GM12873 (cell line): ENCODE results near the gene VAT1.

ENCODE experiments used
- TF ChIP-seq, protein P1 (sequence below): IDR thresholded peaks from 2 replicates; pipeline ENCODE4 v1.5.1; 2012; ENCODE audit warnings: low read depth, mild to moderate bottlenecking, moderate library complexity, low read length, control low read depth; ENCODE audit not compliant: insufficient read depth; ENCODE audit errors: missing control alignments

VAT1 gene

DNA sequence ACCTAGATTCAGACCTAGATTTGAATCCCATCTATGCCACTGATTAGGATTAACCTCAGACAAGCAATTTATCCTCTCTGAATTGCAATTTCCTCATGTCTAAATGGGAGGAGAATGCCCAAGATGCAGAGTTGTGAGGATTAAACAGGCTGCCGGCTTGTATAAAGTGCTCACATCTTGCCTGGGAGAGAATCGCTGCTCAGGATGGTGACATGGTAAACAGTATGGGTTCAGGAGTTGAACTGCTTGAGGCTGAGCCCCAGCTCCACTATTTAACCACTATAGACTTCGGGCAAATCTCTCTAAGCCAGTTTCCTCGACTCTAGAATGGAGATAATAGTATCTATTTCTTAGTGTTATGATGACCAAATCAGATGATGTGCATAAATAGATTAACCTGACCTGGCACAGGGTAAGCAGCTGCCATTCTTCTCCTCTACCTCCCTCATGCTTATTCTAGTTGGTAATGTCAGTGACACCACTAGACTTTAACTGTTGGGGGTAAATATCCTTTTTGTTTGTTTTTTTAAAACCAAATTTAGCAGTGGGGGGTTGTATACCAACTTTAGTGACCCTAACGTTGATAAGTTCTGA lies 24.7 kb downstream of the VAT1 start:
- TF ChIP-seq, protein P1, sequence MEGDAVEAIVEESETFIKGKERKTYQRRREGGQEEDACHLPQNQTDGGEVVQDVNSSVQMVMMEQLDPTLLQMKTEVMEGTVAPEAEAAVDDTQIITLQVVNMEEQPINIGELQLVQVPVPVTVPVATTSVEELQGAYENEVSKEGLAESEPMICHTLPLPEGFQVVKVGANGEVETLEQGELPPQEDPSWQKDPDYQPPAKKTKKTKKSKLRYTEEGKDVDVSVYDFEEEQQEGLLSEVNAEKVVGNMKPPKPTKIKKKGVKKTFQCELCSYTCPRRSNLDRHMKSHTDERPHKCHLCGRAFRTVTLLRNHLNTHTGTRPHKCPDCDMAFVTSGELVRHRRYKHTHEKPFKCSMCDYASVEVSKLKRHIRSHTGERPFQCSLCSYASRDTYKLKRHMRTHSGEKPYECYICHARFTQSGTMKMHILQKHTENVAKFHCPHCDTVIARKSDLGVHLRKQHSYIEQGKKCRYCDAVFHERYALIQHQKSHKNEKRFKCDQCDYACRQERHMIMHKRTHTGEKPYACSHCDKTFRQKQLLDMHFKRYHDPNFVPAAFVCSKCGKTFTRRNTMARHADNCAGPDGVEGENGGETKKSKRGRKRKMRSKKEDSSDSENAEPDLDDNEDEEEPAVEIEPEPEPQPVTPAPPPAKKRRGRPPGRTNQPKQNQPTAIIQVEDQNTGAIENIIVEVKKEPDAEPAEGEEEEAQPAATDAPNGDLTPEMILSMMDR: no peak

- TF ChIP-seq, protein P1: no peak
Observed at GRCh38 chr17:42992872-42993271, 29.3 kb downstream of the VAT1 start.

DNA sequence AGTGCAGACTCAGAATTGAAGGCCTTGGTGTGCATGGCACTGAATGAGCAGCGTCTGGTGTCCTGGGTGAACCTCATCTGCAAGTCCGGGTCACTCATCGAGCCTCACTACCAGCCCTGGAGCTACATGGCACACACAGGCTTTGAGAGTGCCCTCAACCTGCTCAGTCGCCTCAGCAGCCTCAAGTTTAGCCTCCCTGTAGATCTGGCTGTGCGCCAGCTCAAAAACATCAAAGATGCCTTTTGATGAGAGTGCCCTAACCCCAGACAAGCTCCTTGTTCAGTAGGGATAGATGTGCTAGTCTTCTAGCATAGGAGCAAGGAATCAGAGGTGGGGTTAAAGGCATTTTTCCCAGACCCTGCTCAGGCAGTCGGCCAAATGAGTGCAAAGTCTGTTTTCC lies 30.7 kb downstream of the VAT1 start:
- TF ChIP-seq, protein P1: no peak

DNA sequence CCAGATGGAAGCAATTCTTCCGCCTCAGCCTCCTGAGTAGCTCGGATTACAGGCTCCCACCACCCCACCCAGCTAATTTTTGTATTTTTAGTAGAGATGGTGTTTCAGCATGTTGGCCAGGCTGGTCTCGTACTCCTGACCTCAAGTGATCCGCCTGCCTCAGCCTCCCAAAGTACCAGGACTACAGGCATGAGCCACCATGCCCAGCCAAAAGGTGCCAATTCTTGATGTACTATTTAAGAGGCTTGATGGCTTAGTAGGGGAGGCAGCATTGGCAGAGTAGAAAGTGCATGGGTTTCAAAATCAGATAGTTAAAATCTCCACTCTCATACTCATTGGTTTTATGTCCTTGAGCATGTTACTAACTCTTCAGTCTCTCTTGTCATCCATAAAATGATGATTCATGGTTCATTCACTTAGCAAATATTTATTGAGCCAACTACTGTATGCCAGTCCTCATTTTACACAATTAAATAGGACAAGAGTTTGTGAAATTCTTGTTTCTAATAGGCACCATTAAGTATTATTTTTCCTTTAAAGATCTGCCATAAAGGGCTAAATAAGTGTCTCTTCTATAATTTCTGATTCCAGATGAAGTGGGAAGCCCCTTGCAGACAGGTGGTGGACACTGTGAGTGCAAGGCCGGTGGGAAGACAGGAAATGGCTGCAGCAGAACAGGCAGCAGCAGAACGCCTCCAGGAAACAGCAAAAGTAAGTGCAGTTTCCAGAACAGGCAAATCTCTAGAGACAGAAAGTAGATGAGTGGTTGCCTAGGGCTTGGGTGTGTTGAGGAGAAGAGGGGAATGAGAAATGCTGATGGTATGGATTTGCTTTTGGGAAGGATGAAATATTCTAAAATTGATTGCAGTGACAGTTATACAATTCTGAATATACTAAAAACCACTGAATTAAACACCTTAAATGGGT lies 32.2 kb downstream of the VAT1 start:
- TF ChIP-seq, protein P1: no peak

DNA sequence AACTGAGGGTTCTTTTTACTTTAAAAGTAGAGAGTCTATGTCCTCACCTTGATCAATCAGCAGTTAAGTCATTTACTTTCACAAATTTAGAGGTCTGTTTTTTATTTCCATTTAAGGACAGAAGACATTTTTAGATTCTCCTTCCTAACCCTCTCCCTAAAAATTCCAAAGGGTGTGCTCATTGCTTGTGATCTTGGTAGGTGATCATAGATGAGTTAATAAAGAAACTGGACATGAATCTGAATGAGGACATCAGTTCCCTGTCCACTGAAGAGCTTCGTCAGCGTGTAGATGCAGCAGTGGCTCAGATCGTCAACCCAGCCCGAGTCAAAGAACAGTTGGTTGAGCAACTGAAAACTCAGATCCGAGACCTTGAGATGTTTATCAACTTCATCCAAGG lies 33.0 kb downstream of the VAT1 start:
- TF ChIP-seq, protein P1: no peak

- TF ChIP-seq, protein P1: no peak
Observed at GRCh38 chr17:42985225-42985624, 37.0 kb downstream of the VAT1 start.

- TF ChIP-seq, protein P1: no peak
Observed at GRCh38 chr17:42982266-42982665, 39.9 kb downstream of the VAT1 start.
